Trophoblast cell (in vitro differentiated cells and primary cell): ENCODE data around the gene HIP1R.
A peak's percentile ranks its signal among the peaks of the same experiment; 100 is the strongest.

Source experiments
- DNase-seq, 2 donors: peaks; one replicate each; pipeline ENCODE4 v3.0.0-alpha.2; 2016
- H2AFZ ChIP-seq: 2 replicates; pipeline ENCODE4 v1.6.1; 2013; ENCODE audit warnings: low read length, moderate library complexity, mild to moderate bottlenecking; ENCODE audit not compliant: insufficient read depth, poor library complexity
- H2AK5ac ChIP-seq: 2 replicates; pipeline ENCODE4 v1.6.1; 2013; ENCODE audit warnings: mild to moderate bottlenecking, low read length
- H2BK120ac ChIP-seq: 2 replicates; pipeline ENCODE4 v1.6.1; 2013; ENCODE audit warnings: low read length, mild to moderate bottlenecking, moderate library complexity; ENCODE audit not compliant: insufficient read depth, poor library complexity
- H2BK12ac ChIP-seq: 2 replicates; pipeline ENCODE4 v1.6.1; 2013; ENCODE audit warnings: mild to moderate bottlenecking, low read length, moderate library complexity
- H2BK5ac ChIP-seq: 2 replicates; pipeline ENCODE4 v1.6.1; 2013; ENCODE audit warnings: low read length, low read depth, moderate library complexity, mild to moderate bottlenecking; ENCODE audit not compliant: poor library complexity
- H3K14ac ChIP-seq: 2 replicates; pipeline ENCODE4 v1.6.1; 2013; ENCODE audit warnings: mild to moderate bottlenecking, low read length
- H3K18ac ChIP-seq: 2 replicates; pipeline ENCODE4 v1.6.1; 2013; ENCODE audit warnings: mild to moderate bottlenecking, low read length
- H3K23ac ChIP-seq: 2 replicates; pipeline ENCODE4 v1.6.1; 2013; ENCODE audit warnings: low read length
- H3K27ac ChIP-seq: 2 replicates; pipeline ENCODE4 v1.5.1; 2013; ENCODE audit warnings: low read depth, mild to moderate bottlenecking, inconsistent platforms, low read length, moderate library complexity
- H3K27me3 ChIP-seq: 2 replicates; pipeline ENCODE4 v1.6.1; 2013; ENCODE audit warnings: inconsistent platforms, mild to moderate bottlenecking, low read length, moderate library complexity; ENCODE audit not compliant: insufficient read depth
- H3K36me3 ChIP-seq, 2 experiments: 1 replicate in 1 of 2; 2 replicates in 1 of 2; pipeline ENCODE4 v1.6.1; 2013; ENCODE audit warnings: low read length in 2 of 2, mild to moderate bottlenecking in 2 of 2, moderate library complexity in 1 of 2; ENCODE audit not compliant: insufficient read depth in 2 of 2, control insufficient read depth in 1 of 2
- H3K4ac ChIP-seq: 2 replicates; pipeline ENCODE4 v1.6.1; 2013; ENCODE audit warnings: low read depth, mild to moderate bottlenecking, low read length, moderate library complexity
- H3K4me1 ChIP-seq, 2 experiments: 1 replicate in 1 of 2; 2 replicates in 1 of 2; pipeline ENCODE4 v1.6.1; 2013; ENCODE audit warnings: low read length in 2 of 2, mild to moderate bottlenecking in 2 of 2, moderate library complexity in 1 of 2; ENCODE audit not compliant: insufficient read depth in 2 of 2, control insufficient read depth in 1 of 2
- H3K4me2 ChIP-seq: 2 replicates; pipeline ENCODE4 v1.6.1; 2013; ENCODE audit warnings: inconsistent platforms, mild to moderate bottlenecking, low read length, moderate library complexity
- H3K4me3 ChIP-seq: 2 replicates; pipeline ENCODE4 v1.5.1; 2013; ENCODE audit warnings: mild to moderate bottlenecking, low read depth, low read length, inconsistent platforms
- H3K79me1 ChIP-seq: one replicate; pipeline ENCODE4 v1.6.1; 2013; ENCODE audit warnings: low read length
- H3K79me2 ChIP-seq: 2 replicates; pipeline ENCODE4 v1.6.1; 2013; ENCODE audit warnings: low read length, mild to moderate bottlenecking; ENCODE audit not compliant: control insufficient read depth, insufficient read depth, poor library complexity
- H3K9ac ChIP-seq: 2 replicates; pipeline ENCODE4 v1.6.1; 2013; ENCODE audit warnings: mild to moderate bottlenecking, low read length
- H3K9me3 ChIP-seq: 2 replicates; pipeline ENCODE4 v1.6.1; 2013; ENCODE audit warnings: low read depth, mild to moderate bottlenecking, control low read depth, inconsistent platforms, low read length; ENCODE audit not compliant: insufficient read depth
- H4K12ac ChIP-seq: 2 replicates; pipeline ENCODE4 v1.6.1; 2013; ENCODE audit warnings: low read depth, mild to moderate bottlenecking, low read length, moderate library complexity
- H4K8ac ChIP-seq: 2 replicates; pipeline ENCODE4 v1.6.1; 2013; ENCODE audit warnings: low read depth, mild to moderate bottlenecking, low read length, moderate library complexity
- H4K91ac ChIP-seq: one replicate; pipeline ENCODE4 v1.6.1; 2013; ENCODE audit warnings: low read depth, mild to moderate bottlenecking, low read length, moderate library complexity
- WGBS: extraction: QIAGEN DNeasy Blood & Tissue Kit; methylation state at CpG from one replicate; pipeline ENCODE4 v1.1.7; 2013; ENCODE audit warnings: missing lambda C conversion rate; ENCODE audit not compliant: insufficient read length, insufficient coverage; ENCODE audit errors: extremely low coverage; 5-methylcytosine and 5-hydroxymethylcytosine counted together

HIP1R gene

DNA sequence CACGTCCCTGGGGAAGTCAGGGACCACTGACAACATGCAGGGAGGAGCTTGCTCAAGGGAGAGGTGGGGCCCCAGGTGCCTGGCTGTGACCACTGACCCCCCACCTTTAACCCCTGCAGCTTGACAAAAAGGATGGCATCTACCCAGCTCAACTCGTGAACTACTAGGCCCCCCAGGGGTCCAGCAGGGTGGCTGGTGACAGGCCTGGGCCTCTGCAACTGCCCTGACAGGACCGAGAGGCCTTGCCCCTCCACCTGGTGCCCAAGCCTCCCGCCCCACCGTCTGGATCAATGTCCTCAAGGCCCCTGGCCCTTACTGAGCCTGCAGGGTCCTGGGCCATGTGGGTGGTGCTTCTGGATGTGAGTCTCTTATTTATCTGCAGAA lies 26.3 kb downstream of the HIP1R start:
- Histone ChIP-seq H3K79me1 (no peaks in the 10 kb centered on the region), H3K23ac (no peak overlapping the region), H3K27me3 (no peaks in the 10 kb centered on the region), H4K12ac (no peak overlapping the region), H2AK5ac (no peak overlapping the region), H3K27ac (no peak overlapping the region), H3K36me3 (peaks cover 21 to 31% of the 10 kb centered on the region in 2 experiments), H3K9ac (no peak overlapping the region), H3K4me1 (peaks cover 0 to 4% of the 10 kb centered on the region in 2 experiments), H2AFZ (no peak overlapping the region), H3K18ac (no peak overlapping the region), H2BK120ac (no peak overlapping the region), H2BK12ac (no peak overlapping the region), H3K4me3 (no peak overlapping the region), H3K79me2 (no peaks in the 10 kb centered on the region), H2BK5ac (no peak overlapping the region), H3K9me3 (no peaks in the 10 kb centered on the region), H4K91ac (no peak overlapping the region), H3K14ac (no peak overlapping the region), H4K8ac (no peak overlapping the region), H3K4me2 (no peak overlapping the region), H3K4ac (no peak overlapping the region)
- DNase-seq, result no peak
- WGBS, result no CpG with 5 or more reads among the region's 5 CpGs

DNA sequence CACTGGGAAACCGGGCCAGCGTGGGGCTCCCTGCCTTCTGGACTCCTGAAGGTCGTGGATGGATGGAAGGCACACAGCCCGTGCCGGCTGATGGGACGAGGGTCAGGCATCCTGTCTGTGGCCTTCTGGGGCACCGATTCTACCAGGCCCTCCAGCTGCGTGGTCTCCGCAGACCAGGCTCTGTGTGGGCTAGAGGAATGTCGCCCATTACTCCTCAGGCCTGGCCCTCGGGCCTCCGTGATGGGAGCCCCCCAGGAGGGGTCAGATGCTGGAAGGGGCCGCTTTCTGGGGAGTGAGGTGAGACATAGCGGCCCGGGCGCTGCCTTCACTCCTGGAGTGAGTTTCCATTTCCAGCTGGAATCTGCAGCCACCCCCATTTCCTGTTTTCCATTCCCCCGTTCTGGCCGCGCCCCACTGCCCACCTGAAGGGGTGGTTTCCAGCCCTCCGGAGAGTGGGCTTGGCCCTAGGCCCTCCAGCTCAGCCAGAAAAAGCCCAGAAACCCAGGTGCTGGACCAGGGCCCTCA lies 26.9 kb downstream of the HIP1R start:
- H3K18ac ChIP-seq, result no peak overlapping the region
- no peak overlapping the region for H4K91ac ChIP-seq
- no peak overlapping the region for H3K4me3 ChIP-seq
- no peak overlapping the region for H2AFZ ChIP-seq
- no peak for DNase-seq
- H2BK12ac ChIP-seq, result no peak overlapping the region
- no peaks in the 10 kb centered on the region for H3K79me2 ChIP-seq
- no peak overlapping the region for H3K23ac ChIP-seq
- H3K27me3 ChIP-seq, result no peaks in the 10 kb centered on the region
- H3K79me1 ChIP-seq, result no peaks in the 10 kb centered on the region
- no peak overlapping the region for H4K8ac ChIP-seq
- peaks cover 27 to 37% of the 10 kb centered on the region in 2 experiments for H3K36me3 ChIP-seq
- no peak overlapping the region for H2BK120ac ChIP-seq
- H3K9ac ChIP-seq, result no peak overlapping the region
- H3K27ac ChIP-seq, result no peak overlapping the region
- no peak overlapping the region for H4K12ac ChIP-seq
- WGBS, result no CpG with 5 or more reads among the region's 20 CpGs
- no peak overlapping the region for H2AK5ac ChIP-seq
- peaks cover 0 to 4% of the 10 kb centered on the region in 2 experiments for H3K4me1 ChIP-seq
- no peak overlapping the region for H3K14ac ChIP-seq
- H2BK5ac ChIP-seq, result no peak overlapping the region
- no peak overlapping the region for H3K4me2 ChIP-seq
- no peaks in the 10 kb centered on the region for H3K9me3 ChIP-seq
- no peak overlapping the region for H3K4ac ChIP-seq

DNA sequence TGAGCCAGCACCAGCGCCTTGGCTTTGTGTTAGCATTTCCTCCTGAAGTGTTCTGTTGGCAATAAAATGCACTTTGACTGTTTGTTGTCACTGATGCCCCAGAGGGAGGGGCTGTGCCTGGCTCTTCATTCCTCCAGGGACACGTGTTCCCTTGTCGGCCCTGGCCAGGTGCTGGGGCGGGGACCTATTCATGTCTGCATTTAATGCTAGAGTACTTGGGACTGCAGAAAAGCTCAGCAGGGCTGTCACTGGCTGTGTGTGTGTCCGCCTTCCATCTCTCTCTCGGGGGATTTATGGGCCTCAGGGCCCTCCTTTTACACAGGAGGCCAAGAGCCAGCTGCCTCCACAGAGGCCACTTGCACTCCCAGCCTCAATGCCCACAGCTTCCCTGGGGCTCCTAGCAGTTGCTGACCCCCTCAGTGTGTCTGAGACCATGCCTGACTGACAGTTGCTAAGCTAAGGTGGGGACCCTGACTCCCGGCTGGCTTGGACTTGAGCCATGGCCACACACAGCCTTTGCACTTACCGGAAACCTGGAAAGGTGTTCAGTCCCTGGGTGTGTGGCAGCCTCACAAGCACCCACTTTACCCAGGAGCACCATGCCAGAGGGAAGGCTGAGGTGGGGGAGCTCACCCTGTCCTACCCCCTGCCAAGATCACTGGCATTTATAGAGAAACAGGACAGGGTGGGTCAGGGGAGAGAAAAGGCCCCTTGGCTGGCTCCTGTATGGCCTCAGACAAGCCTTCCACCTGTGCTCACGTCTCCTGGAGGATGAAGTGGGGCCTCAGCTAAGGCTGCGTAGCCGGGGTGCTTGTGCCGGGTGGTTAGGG lies 27.8 kb downstream of the HIP1R start:
- Histone ChIP-seq H4K91ac (no peak overlapping the region), H3K18ac (no peak overlapping the region), H3K9ac (no peak overlapping the region), H2AFZ (no peak overlapping the region), H3K4me1 (peaks cover 0 to 4% of the 10 kb centered on the region in 2 experiments), H2BK5ac (no peak overlapping the region), H2BK12ac (no peak overlapping the region), H3K4me3 (no peak overlapping the region), H2AK5ac (no peak overlapping the region), H3K27me3 (no peaks in the 10 kb centered on the region), H3K4me2 (no peak overlapping the region), H3K79me1 (no peaks in the 10 kb centered on the region), H4K12ac (no peak overlapping the region), H3K4ac (no peak overlapping the region), H4K8ac (no peak overlapping the region), H3K14ac (no peak overlapping the region), H3K9me3 (no peaks in the 10 kb centered on the region), H3K27ac (no peak overlapping the region), H2BK120ac (no peak overlapping the region), H3K36me3 (peaks cover 37 to 45% of the 10 kb centered on the region in 2 experiments), H3K23ac (no peak overlapping the region), H3K79me2 (no peaks in the 10 kb centered on the region)
- peak in 1 of 2 donors; percentile 51 for DNase-seq
- no CpG with 5 or more reads among the region's 12 CpGs for WGBS

DNA sequence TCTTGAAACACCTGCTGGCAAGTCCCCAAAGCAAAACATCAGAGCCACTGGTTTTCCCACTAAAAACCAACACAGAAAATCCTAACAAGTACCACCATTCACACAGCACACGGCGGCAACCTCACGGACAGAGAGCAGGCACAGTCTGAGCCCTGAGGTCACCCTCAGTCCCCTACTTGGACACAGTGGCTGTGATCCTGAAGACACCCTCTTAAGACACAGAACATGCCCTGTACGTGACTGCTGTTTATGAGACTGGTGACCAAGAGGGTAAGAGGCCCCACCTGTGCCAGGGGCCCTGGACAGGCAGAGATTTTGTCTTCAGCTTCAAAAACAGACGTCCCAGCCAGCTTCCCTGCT lies 29.6 kb downstream of the HIP1R start:
- H3K9ac ChIP-seq, result no peak overlapping the region

More for the DNA sequence above, 29.6 kb downstream of the HIP1R start:
- Histone ChIP-seq H2BK12ac (no peak overlapping the region), H3K27me3 (no peaks in the 10 kb centered on the region), H4K8ac (no peak overlapping the region), H4K91ac (no peak overlapping the region), H2AFZ (no peak overlapping the region), H3K4me2 (no peak overlapping the region), H2BK5ac (no peak overlapping the region), H4K12ac (no peak overlapping the region), H3K4me3 (peak overlapping the region; percentile 5), H3K4me1 (peaks cover 0 to 4% of the 10 kb centered on the region in 2 experiments), H2AK5ac (no peak overlapping the region), H3K9me3 (no peaks in the 10 kb centered on the region), H3K23ac (no peak overlapping the region), H3K18ac (no peak overlapping the region), H3K14ac (no peak overlapping the region), H2BK120ac (no peak overlapping the region), H3K79me2 (no peaks in the 10 kb centered on the region), H3K27ac (no peak overlapping the region), H3K4ac (no peak overlapping the region), H3K36me3 (peaks cover 51 to 59% of the 10 kb centered on the region in 2 experiments), H3K79me1 (no peaks in the 10 kb centered on the region)
- no peak for DNase-seq
- no CpG with 5 or more reads among the region's 5 CpGs for WGBS
